DND-41 (cell line): Measurements from ENCODE around the gene CEP131.

Source experiments
- EZH2 ChIP-seq: IDR thresholded peaks from 3 replicates; pipeline ENCODE4 v1.6.1; 2012; ENCODE audit warnings: borderline replicate concordance, low read depth, mild to moderate bottlenecking, moderate library complexity, low read length, inconsistent platforms; ENCODE audit not compliant: severe bottlenecking
- TF ChIP-seq, protein P1 (sequence below): IDR thresholded peaks from 2 replicates; pipeline ENCODE4 v1.5.1; 2012; ENCODE audit warnings: borderline replicate concordance, low read length, moderate library complexity, mild to moderate bottlenecking; ENCODE audit not compliant: poor library complexity, severe bottlenecking; ENCODE audit errors: extremely low read depth

DNA sequence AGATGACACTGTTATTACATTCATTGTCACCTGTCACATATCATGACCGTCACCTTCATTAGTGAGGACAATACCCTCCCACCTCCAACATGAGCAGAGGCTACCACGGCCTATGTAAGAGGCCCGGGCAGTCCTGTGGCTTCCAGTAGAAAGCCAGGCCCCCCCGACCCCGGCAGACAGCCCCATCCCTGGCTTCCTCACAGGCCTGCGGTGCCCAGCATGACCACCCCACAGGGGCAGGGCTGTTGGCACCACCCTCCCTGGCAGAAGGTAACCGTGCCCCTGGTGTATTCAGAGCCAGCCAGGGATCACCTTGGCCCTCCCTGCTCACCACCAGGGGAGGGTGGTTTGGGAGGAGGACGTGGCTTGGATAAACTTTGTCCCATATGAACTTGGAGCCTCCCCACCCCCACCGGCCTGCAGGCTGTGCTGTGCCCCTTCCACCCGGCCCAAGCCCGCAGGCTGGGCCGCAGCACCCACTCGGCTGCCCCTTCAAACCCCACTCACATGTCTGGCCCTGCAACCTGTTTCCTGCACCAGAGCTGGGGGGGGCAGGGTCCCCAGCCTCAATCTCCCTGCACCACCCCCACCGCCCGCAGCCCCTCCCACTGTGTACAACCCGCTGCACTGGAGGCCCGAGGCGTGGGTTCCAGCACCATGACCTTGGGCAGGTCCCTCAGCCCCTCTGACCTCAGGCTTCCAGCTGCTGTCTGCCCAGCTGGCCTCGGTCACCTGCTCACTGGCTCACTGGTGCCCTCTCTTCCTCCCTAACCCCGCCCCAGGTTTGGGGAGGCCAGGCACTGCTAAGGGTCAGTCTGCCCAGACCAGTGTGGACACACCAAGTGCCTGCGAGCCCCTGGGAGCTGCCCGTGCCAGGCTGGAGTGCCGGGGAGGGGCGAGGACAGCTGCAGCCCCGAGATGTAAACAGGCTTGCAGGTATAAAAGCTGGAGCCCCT lies 44.4 kb downstream of the CEP131 start:
- TF ChIP-seq EZH2, result no peak
- TF ChIP-seq, protein P1, sequence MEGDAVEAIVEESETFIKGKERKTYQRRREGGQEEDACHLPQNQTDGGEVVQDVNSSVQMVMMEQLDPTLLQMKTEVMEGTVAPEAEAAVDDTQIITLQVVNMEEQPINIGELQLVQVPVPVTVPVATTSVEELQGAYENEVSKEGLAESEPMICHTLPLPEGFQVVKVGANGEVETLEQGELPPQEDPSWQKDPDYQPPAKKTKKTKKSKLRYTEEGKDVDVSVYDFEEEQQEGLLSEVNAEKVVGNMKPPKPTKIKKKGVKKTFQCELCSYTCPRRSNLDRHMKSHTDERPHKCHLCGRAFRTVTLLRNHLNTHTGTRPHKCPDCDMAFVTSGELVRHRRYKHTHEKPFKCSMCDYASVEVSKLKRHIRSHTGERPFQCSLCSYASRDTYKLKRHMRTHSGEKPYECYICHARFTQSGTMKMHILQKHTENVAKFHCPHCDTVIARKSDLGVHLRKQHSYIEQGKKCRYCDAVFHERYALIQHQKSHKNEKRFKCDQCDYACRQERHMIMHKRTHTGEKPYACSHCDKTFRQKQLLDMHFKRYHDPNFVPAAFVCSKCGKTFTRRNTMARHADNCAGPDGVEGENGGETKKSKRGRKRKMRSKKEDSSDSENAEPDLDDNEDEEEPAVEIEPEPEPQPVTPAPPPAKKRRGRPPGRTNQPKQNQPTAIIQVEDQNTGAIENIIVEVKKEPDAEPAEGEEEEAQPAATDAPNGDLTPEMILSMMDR, result no peak
